Hematopoietic multipotent progenitor cell treated with erythropoietin and hydrocortisone succinate and interleukin-3 and kit ligand, for 17 days (in vitro differentiated cells): ENCODE data around the gene MRAS.
"Not testable (repeated sequence)": the region's sequence is repeated elsewhere in the genome, so short reads cannot be mapped to it uniquely, and the experiment has no call there.

Source experiments
- DNase-seq: peaks from one replicate; pipeline ENCODE4 v3.0.0-alpha.2; 2015; ENCODE audit warnings: low spot score

MRAS gene

DNA sequence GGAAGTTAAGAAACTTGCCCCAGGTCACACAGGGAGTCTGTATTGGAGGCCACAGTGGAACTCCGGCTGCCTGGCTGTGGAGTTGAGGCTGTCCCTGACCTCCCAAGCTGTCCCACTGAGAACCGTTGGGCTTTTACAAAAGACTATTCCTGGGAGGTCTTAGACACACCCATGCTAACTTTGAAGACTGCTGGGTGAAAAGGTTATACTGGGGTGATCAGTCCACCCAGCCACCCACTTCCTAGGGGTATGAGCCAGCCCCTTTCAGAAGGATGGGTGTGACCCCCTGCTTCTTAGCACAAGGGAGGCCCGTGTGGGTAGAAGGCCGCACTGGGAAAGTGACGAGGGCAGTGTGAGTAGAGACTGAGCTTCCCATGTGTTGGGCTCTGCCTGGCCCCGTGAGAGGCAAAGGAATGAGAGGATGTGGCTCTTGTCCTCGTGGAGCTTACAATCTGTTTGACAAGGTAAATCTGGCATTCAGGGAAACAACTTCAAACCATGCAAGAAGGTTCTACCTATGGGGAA, 19.0 kb downstream of the MRAS start:
- DNase-seq = no peak

DNA sequence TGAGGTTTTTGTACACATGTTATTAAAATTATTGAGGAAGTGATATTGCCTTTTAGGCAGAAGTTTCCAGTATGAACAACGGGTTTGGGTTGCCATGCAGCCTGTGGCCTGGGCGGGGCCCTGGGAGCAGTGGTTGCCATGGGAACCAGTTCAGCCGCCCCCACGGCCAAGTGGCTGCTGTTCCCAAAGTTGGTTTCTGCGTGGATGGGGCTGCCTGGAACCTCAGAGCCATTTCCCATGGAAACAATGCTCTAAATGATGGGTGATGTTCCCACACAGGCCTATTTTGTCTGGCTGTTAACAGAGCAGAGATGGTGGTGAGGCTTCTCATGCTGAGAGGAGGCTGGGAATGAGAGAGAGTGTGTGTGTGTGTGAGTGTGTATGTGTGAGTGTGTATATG, 19.5 kb downstream of the MRAS start:
- DNase-seq = no peak

DNA sequence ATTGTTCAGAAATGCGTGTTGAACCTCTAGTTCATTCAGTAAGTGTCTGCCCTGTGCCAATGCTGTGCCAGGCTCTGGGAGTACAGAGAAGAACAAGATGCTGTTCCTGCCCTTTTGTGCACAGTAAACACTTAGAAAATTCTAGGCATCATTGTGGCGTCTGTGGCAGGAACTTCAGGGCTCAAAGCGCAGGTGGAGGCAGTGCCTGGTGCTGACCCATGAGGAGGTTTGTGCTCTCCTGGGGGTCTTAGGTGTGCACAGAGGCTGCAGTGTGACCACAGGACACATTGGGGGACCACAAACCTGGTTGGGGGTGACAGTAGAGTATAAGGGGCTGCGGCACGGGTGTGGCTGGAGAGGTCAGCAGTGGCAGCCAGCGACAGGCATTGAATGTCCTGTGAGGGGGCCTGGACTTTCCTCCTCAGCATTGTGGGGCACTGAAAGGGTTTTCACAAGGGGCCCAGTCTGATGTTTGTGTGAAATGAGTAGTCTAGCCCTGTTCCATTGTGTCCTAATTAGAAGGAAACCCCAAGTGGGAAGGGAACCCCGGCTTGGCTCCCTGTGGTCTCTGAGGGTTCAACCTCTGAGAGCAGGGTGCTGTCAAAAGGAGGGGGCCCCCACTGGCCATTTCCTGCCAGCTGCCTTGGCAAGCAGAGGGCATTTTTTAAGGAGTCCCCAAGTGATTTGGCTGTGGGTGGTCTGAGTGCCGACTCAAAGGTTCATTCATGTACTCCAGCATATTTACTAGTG, 20.9 kb downstream of the MRAS start:
- no peak for DNase-seq

DNA sequence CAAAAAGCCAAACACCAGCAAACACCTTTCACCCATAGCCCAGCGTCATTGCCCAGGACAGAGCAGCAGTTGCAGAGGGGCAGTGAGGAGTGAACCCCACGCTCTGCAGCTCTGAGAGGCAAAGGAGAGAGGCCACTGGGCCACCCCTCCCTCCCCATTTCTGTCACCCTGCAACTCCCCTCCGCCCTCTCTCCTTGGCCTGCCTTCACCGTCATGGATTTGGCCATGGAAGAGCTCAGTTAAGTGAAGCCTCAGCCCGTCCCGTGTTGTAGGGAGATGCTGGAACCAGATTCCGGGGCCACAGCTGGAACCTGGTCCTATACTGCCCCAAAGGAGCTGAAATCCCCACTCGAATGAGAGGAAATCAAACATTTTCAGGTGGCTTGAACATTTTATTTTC, 21.9 kb downstream of the MRAS start:
- no peak for DNase-seq

DNA sequence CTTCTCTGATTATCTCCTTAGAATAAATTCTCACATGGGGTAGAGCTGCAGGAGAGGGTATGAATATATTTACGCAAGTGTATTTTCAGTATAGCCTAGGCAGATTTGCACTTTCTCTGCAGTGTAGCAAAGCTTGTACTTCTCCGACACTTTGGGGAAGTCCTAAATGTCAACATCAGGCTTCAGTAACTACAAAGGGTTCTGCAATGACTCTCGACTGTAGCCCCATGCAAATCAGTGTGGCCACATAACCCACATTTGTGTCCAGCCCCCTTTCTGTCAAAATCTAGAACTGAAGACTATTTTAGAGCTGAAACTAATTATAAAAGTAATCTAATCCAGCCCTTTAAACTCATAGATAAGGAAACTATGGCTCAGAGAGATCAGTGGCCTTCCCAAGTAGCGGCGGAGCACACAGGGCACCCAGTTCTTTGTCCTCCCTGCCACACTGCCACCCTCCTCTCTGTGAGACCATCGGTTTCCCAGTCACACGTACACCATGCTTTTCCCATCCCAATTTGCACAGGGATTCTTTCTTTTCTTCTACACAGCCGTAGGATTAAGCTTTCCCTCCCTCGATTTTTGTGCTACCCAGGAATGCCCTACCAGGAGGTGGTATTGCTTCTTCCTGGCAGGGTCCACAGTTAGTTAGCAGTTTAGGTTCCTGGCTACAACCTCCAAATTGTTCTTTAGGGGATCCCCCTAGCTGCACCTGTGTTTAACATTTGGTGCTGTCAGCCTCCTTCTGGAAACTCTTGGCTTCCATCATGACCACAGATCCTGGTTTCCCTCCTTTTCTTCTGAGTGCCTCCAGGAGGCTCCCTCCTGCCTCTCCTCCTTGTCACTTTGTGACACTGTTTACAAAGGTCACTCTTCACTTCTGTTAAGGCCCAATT, 22.9 kb downstream of the MRAS start:
- no peak for DNase-seq

DNA sequence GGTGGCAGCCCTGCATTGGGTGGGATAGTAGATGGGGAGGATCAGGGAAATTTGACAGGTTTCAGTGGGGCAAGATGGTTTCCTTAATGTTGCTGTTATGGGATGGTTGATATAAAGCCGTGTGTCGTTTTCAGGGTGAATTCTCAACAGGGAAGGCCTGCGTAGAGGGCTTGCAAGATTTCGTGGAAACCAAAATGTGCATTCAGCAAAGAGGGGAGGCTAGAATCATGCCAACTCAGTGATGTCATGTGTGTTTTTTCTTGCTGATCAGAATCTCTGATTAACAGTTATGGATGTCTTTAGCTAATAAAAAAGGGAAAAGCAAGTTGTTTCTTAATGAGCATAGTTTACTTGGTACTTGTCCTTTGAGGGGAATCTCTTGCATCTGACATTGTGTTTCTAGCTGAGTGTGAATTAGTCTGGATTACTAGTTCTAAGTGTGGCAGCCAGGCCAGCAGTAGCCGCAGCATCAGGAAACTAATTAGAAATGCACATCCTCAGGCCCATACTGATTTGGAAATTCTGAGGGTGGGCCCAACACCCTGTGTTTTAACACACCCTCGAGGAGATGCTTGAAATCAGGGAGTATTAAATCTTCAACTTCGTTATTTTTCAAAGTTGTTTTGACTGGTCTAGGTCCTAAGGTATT, 24.8 kb downstream of the MRAS start:
- DNase-seq = no peak

DNA sequence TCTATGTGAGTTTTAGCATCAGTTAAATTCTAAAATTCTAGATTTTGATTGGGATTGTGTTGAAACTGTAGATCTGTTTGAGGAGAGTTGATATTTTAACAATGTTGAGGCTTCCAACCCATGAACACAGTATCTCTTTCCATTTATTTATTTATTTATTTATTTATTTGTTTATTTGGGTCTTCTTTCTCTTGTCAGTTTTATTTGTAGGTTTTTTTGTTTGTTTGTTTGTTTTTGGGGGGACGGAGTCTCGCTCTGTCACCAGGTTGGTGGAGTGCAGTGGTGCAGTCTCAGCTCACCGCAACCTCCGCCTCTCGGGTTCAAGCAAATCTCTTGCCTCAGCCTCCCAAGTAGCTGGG, 25.3 kb downstream of the MRAS start:
- no peak for DNase-seq

DNA sequence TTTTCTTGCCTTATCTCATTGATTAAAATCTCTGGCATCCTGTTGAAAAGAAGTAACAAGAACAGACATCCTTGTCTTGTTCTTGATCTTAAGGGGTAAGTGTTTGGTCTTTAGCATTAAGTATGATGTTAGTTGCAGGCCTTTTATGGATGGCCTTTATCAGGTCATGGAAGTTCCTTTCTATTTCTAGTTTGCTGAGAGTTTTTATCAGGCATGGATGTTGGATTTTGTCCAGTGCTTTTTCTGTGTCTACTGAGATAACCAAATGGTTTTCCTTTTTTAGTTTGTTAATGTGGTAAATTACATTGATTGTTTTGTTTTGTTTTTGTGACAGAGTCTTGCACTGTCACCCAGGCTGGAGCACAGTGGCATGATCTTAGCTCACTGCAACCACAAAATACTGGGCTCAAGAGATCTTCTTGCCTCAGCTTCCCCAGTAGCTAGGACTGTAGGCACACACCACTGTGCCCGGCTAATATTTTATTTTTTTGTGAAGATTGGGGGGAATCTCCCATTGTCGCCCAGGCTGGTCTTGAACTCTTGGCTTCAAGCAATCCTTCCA, 26.3 kb downstream of the MRAS start:
- DNase-seq = no peak

DNA sequence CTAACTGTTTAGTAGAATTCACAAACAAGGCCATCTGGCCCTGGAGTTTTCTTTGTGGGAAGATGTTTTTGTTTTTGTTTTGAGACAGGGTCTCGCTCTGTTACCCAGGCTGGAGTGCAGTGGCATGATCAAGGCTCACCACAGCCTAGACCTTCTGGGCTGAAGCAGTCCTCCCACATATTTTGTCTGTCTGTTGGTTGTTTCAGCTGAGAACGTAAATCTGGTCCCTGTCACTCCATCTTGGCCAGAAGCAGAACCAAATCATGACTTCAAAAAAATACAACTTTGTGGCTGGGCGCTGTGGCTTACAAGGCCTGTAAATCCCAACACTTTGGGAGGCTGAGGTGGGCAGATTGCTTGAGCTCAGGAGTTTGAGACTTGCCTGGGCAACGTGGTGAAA, 27.1 kb downstream of the MRAS start:
- DNase-seq = no peak

DNA sequence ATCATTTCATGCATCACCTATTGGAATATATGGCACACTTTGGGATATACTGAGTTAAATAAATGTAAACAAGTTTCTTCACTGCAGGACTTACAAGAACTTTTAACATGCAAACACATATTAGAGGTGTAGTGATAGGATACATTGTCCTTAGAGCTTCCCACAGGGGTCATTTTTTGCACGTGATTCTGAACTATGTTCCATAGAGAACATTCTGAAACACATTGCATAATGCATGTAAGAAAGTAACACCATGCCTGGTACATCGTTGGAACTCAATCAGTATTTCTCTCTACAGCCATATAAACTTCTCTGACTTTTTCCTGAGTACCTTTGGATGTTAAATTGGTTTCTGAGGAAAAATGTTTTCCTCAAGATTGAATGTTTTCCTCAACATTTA, 28.3 kb downstream of the MRAS start:
- DNase-seq = no peak

DNA sequence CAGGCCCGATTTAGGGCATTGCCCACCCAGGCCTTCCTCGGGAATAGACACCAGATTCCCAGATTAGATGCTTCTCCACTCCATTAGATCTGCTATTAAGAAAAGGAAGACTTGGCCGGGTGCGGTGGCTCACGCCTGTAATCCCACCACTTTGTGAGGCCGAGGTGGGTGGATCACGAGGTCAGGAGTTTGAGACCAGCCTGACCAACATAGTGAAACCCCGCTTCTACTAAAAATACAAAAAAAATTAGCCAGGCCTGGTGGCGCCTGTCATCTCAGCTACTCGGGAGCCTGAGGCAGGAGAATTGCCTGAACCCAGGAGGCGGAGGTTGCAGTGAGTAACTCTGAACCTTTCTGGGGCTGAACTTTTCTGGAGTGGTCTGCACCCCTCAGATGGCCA, 28.8 kb downstream of the MRAS start:
- DNase-seq = not testable (repeated sequence)

DNA sequence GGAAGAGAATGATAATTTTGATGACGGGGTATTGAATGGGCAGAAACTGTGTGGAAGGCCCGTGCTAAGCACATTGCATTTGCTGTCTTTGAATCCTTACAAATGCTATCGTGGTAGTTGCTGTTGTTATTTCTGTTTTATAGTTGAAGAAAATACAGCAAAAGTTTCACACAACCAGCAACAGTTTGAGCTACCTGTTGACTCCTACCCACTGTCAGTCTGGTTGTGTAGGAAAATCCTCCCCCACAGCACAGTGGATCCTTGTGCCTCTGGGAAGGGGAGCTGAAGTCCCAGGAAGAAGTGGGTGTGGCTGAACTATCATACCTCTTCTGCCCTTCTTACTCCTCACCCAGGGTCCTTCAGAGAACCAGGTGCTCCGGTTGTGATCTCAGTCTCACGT, 29.4 kb downstream of the MRAS start:
- DNase-seq = no peak

DNA sequence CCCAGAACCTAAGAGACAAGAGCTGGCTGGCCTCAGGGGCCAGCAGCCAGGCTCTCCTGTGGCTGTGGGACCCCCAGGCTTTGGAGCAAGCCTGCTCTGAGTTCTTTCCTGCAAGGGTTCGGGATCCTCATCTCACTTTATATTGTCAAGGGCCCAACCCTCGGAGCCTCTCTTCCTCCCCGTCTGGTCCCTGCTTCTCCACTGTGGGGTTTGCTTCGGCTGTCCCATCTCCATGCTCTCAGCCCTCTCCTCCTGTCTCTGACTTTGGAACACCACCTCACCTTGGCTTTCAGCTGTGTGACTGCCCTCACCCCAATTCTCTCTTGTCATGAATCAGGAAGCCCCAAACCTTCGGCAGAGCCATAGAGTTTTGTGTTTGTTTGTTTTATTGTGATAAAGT, 30.0 kb downstream of the MRAS start:
- no peak for DNase-seq

DNA sequence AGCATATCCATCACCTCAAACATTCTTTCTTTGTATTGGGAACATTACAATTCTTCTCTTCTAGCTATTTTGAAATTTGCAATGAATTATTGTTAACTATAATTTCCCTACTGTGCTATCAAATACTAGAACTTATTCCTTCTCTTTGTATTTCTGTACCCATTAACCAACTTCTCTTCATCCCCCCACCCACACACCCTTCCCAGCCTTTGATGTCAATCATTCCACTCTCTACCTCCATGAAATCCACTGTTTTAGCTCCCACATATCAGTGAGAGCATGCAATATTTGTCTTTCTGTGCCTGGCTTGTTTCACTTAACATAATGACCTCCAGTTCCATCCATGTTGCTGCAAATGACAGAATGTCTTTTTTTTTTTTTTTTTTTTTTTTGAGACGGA, 30.6 kb downstream of the MRAS start:
- no peak for DNase-seq

DNA sequence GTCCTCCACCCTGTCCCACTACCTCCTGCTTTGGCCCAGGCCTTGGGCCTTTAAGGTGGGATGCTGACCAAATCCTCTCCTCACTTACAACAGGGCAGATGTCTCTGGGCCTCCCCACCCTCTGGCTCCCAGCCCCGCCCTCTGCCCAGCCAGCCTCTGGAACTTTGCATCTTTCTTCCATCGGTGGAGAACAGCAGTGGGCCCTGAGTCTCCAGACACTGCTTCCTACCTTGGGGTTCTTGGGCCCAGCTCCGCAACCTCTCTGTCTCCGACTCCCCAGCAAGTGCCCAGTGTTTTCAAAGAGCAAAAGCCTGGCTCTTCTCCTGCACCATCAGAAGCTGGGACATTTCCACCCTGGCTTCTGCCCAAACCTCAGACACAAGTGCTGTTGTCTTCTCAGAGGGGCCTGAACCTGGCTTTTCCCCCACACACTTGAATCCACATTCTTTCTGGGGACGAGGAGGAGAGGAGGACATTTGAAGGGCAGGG, 33.1 kb downstream of the MRAS start:
- no peak for DNase-seq

DNA sequence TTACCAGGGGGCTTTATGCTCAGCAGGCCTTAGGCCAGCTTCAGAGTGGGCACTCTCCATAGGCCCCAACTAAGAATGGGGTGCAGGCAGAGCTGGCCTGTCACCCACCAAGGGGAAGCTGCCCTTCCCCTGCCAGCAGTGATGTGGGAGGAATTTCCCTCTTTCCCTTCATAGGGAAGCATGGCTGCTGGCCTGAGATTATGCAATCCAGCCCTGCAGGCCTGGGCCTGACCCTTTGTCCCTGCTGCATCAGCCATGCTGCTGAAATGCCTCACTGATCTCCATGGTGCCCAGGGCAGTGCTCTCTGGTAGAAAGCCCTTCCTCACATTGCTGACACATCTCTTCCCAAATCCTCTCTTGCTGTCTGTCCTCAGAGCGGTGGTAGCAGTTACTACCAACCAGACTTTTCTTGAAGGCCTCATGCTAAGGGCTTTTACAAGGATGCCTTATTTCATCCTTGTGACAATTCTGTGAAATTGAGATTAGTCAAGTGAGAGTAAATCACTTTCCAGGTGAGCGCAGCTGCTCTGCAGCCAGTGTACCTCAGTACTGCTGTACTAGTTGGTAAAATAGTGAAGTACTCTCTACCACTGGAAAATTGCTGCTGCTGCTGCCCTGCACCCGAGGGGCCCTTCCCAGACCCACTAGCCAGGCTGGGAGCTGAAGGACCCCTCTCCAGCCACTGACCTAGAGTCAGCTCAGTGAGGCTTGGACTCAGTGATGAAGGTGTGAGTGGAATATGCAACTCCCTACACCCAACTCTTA, 33.8 kb downstream of the MRAS start:
- DNase-seq = no peak

DNA sequence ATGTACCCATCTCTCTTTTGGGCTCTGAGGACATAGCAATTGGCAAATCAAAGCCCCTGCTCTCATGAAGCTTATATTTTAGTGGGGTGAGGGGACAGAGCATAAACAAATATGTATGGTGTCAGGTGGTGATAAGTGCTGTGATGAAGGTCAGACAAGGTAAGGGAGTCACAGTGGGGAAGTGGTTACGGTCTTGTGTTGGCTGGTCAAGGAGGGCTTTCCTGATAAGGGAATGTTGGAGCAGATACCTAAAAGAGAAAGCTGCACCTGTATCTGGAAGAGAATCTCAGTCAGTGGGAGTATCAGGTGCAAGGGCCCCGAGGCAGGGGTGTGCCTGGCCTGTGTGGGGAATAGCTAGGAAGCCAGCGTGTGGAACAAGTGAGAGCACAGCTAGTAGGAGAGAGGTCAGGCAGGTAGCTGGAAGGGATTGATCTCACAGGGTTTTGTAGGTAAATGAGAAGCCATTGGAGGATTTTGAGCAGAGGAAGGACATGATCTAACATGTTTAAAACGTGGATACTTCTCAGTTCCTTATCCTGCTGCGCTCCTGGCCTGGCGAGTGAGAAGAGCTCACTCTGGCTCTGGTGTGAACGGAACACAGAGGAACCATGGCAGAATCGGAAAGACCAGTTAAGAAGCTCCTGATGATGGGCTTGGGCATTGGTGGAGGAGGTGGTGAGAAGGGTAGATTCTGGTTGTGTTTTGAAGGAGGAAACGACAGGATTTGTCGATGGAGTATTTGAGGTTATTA, 35.5 kb downstream of the MRAS start:
- DNase-seq = no peak

DNA sequence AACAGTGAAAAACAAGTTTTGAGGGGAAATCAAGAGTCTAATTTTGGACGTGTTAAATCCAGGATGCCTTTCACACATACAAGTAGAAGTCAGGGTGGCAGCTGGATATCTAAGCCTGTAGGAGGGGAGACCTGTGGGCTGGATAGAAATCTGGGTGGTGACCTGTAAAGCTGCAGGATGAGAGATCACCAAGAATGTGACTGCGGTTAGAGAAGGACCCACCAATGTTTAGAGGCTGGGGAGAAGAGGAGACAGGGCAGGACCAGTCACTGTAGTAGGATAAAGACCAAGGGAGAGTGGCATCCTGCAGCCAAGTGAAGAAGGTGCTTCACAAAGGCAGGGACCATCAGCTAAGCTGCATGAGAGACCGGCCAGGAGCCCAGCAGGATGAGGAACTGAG, 36.2 kb downstream of the MRAS start:
- DNase-seq = no peak

DNA sequence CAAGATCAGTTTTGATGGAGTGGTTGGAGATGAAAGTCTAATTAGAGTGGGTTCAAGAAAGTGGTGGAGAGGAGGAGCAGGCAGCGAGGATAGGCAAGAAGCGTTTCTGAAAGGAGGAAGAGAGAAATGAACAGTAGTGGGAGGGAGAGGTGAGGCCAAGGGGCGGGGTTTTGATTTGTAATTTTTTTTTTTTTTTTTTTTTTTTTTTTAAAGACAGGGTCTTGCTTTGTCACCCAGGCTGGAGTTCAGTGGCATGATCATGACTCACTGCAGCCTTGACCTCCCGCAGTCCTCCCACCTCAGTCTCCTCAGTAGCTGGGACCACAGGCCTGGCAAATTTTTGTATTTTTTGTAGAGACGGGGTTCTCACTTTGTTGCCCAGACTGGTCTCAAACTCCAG, 36.6 kb downstream of the MRAS start:
- DNase-seq = no peak

DNA sequence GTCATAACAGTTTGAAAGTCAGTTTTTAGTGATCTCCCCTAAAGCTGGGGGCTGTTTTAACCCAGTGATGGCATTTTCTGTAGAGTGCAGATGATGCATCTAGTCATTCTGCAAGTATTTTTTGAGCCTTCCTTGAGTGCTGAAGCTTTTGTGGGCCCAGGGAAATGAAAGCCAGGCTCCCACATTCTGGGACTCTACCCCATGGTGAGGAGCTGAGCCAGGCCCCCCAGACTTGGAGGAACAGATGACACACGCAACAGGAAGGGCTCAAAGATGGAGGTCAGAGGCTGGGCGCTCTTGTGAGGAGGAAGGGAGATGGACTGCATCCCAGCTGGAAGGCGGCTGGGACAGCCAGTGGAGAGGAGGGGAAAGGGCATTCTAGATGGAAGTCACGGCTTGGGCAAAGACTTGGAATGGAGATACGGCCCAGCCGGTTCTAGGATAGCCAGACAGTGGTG, 40.8 kb downstream of the MRAS start:
- DNase-seq = no peak
